ENCODE measurements around the gene LARGE1.

LARGE1 gene

GRCh38 chr22:33851240-33851639, 69.0 kb downstream of the LARGE1 start:
- DNase-seq: no peak

DNA sequence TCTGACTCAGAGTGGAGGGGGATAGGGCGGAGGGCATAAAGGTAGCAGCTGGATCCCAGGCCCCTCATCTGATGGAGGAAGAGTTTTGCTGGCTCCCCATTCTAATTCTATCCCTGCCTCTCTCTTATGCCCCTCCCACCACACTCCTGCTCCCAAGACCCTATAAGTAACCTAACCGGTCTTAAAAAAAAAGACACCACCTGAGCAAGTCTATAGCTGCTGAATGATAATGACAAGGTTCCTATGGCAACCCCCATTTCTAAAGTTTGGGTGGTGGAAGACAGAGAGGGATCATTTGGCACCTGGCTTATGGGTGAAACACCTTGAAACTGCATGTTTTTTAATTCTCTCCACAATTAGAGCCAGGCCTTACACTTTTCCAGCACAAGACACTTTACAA, 69.6 kb downstream of the LARGE1 start:
- no peak for DNase-seq

DNA sequence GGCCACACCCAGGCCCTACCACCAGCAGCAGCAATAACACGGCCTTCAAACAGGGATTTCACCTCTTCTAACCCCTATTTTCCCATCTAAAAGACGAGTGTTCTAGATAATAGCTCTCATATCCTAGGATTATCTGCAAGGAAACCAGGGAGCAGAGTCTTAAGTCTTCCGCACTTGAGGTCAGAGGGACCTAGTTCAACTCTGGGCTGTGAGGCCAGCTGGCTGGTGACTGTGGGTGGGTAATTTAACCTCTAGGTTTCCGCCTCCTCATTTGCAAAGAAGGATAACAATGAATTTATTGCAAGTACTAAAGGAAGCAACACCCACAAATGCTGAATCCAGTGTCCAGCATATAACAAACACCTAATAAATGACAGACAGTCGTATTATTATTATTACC, 70.1 kb downstream of the LARGE1 start:
- DNase-seq: no peak

- no peak for DNase-seq
Observed at GRCh38 chr22:33848251-33848650, 72.0 kb downstream of the LARGE1 start.

DNA sequence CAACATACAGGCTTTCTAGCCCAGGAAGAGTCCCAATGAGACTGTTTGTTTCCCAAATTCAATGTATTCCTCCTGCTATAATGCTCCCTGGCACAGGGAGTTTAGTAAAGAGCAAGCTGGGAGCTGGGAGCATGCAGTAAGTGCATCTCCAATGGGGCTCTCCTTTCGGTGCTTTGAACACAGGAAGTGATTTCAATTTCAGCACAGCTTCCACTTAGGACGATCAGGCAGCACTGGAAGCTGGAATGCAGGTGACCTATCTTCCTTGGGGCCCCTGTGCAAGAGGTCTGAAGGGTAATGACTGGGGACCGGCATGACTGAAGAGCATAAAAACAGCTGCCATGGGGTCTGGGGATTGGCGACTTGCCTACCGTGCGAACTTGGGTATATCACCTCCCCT, 76.0 kb downstream of the LARGE1 start:
- no peak for DNase-seq

- DNase-seq: no peak
Observed at GRCh38 chr22:33842421-33843094, 77.7 kb downstream of the LARGE1 start.

DNA sequence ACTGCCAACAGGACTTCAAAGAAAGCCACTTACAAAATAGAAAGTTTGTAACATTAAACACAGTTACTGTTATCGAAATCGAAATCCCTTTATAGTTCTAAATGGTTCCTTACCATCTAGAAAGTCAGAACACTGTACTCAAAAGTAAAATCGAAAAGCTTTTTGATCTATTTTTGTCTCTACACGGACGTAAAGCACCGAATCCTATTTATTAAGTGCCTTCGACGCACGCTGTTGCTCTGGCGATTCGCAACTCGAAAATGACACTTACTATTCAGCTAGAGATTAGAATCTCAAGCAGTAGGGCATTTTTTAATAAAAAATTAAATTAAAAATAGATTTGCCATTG, 78.3 kb downstream of the LARGE1 start:
- no peak for DNase-seq

DNA sequence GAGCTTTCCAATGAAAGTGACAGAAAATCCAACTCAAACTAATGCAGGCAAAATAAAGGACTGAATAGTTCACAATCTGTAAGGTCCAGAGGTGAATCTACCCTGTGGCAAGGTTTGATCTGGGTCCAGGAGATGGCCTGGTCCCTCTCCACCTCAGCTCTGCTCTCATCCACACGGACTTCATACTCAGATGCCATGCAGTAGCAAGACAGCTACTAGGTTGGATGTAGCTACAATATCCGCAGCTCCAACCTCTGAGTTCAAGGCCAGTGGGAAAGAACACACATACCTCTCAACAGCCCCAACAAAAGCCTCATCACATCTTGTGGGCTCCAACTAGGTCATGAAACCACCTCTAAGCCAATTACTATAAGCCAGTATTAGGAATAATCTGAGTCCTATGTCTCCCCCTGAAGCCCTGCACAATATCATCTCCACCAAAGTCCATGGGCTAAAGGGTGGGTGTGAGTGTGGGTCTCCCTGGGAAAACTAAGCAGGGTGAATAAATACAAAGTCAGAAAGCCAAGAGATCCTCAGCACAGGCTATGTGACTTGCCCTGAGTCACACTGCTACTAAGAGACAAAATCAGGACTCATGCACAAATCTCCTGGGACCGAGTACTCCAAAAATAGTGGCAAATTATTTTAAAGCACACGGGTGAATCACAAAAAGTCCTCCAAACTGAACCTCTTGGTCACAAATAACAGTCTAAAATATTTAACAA, 78.8 kb downstream of the LARGE1 start:
- no peak for DNase-seq

DNA sequence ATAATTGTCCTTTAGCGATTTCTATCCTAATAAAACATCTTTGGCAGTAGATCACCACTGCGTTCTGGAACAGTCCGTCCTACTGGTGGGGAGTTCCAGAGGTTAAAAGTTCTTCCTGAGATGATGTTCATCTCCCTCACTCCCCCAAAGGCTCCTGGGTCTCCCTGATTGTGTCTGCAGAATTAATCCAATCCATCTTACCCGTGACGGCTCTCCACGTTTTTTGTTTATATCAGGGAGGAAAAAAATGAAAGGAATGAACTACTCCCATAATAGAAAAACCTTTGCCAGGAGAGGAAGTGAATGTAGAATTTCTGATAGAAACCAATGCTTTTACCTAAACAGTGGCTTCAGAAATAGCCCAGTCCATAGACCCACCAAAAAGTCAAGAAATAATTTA, 81.6 kb downstream of the LARGE1 start:
- DNase-seq: no peak

DNA sequence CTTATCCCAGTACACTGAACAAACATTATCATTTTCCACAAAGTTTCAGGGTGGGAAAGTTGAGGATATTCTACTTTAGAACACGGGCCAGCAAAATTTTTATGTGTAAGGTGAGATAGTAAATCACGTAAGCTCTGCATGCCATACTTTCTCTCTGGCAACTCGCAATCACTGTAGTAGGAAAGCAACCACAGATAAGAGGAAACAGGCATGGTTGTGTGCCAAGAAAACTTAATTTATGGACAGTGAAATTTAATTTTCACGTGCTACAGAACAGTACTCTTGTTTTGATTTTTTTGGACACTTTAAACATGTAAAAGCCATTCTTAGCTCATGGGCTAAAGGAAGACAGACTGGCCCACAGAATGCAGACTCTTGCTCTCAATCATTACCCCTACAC, 82.5 kb downstream of the LARGE1 start:
- no peak for DNase-seq

DNA sequence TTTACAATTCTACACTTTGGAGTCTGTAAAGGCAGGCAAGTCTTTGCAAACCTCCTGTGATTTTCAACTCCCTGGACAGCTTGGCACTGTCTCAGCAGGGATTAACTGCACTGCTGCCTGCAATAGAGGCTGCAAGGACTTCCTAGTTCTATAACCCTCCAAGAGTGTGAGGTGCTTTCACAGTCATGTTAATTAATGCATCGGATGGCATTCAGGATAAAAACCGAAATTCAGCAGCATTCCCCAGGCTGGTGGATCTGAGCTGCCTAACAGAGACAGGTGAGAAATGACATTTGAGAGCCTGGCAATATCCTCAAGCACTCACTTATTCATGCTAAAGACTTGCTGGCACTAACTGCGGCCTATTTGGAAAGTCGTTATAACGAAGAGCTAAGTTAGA, 85.0 kb downstream of the LARGE1 start:
- no peak for DNase-seq

GRCh38 chr22:33832558-33833151, 87.6 kb downstream of the LARGE1 start:
- DNase-seq: no peak

DNA sequence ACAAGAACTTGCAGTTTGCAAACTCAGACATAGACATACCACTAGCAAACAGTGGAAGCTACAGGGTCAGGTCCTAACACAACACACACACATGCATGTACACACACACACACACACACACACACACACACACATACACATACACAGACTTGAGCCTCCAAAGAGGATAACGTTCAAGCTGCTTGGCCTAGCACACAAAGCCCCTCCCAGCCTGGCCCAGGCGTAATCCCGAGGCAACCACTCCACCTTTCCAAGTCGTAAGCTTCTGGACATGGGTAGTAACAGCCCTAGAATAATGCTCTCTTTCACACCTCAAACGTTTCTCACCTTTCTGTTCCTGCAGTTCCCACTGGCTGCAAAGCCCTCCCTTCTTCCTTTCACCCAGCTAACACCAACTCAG, 88.6 kb downstream of the LARGE1 start:
- no peak for DNase-seq

- DNase-seq: no peak
Observed at GRCh38 chr22:33831207-33831606, 89.1 kb downstream of the LARGE1 start.

DNA sequence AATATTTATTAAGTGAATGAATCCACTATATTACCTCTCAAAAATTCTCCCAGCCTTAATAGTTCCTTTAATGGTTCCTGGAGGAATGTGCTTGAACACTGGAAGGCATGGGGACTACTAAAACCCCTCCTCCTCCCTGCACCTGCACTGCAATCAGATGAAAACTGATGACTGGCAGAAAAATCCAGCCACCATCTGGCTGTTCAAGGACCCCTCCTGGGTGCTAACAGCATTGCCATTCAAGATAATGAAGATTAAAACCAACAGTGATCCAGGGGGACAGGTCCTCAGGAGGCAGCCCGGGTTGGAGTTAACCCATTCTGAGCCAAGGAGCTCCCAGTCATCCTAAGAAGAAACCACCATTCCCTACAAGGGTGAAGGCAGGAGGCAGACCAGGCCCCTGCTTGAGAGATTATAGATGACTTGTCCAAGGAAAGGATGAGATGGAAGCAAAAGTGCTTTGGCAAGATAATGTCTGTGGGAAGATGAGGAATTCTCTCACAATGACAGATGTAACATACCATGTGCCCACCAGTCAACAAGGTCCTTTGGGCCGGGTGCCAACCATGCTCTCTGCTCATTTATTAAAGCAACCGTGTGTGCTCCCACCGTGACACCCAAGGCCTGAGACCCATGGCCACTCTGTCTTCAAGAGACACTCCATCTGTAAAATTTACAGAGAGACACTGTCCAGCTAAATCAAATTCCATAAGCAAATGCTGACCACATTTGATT, 90.6 kb downstream of the LARGE1 start:
- DNase-seq: no peak

DNA sequence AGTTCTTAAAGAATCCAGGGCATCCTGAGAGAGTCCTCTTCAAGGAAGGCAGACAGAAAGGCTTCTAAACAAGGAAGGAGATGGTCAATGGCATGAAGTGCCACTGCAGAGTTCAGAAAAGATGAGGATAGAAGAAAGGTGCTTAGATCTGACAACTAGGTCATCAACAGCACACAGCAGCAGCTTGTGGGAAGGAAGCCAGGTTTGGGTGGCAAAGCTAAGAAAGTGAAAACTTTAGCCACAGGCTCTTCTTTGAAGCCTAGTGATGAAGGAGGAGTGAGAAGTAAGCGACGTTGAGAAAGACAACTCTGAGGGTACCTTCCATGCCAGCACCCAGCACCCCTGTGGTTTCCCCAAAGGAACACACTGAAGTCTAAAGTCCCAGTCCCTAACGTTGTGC, 92.0 kb downstream of the LARGE1 start:
- DNase-seq: no peak

GRCh38 chr22:33825761-33826160, 94.5 kb downstream of the LARGE1 start:
- no peak for DNase-seq

DNA sequence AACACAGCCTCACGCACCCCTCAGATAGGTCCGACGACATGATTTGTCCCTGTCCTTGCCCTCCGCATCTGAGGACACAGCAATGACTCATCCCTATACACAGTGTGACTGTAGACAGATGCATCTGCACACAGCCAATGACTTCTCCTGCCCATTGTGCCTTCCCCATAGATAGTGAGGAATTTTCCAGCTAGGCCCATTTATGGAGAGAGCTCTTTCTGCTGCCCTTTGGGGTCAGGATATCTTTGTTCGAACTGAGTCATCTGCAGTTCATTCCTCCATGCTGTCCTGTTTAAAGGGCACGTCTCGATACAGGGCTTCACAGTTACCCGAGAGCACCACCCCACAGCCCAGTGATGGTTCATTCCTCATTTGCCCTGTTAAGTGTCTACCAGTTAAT, 96.7 kb downstream of the LARGE1 start:
- DNase-seq: no peak

- no peak for DNase-seq
Observed at GRCh38 chr22:33821290-33821689, 99.0 kb downstream of the LARGE1 start.

- DNase-seq: no peak
Observed at GRCh38 chr22:33819743-33820142, 100.5 kb downstream of the LARGE1 start.

GRCh38 chr22:33817512-33818127, 102.7 kb downstream of the LARGE1 start:
- DNase-seq: no peak

DNA sequence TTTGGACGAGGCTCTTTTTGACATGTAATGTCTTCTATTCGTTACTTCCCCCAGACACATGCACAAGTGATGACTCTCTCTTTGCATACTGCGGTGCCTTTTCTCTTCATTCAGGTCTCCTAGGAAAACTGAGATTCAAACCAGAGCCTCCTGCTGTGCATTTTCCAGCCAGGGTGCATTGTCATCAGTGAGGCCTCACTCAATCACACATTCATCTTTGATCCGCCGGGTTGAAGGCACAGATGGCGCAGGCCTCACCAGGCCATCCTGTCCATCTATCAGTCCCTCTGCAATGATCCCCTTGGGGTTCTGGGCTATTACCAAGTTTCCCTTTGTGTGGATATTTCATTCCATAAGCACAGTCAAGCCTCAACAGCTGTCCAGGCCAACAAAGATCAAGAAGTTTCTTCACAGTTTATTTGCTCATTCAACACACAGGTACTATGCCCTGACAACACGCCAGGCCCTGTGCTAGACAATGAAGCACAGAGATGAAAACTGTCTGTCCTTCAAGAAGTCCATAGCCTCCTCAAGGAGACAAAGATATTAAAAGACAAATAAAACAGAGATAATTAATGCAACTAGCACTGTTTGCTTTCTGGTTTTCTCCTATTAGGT, 107.8 kb downstream of the LARGE1 start:
- no peak for DNase-seq

GRCh38 chr22:33811686-33812085, 108.6 kb downstream of the LARGE1 start:
- no peak for DNase-seq

Data from activated T-cell treated with anti-CD3 and anti-CD28 coated beads, Interleukin-2, amount 50 U/mL, for 1 hour (primary cell).